RWPE2 (cell line): ENCODE measurements around the gene SLC35D2.

Experiments
- ATAC-seq: fragments of 200-7000 bp; cut with Tn5 transposase; 3 replicates; pipeline ENCODE4 v1.9.1; 2021; ENCODE audit warnings: low read depth
- DNase-seq: peaks from one replicate; pipeline ENCODE4 v3.0.0-alpha.2; 2020; ENCODE audit warnings: low spot score
- H3K27ac ChIP-seq: fragments of 450-650 bp; 2 replicates; pipeline ENCODE4 v1.5.1; 2017; ENCODE audit warnings: mild to moderate bottlenecking; ENCODE audit not compliant: poor library complexity, severe bottlenecking
- H3K27me3 ChIP-seq: fragments of 250-450 bp; sonication (Bioruptor Pico); 2 replicates; pipeline ENCODE4 v1.5.1; 2021; ENCODE audit warnings: mild to moderate bottlenecking, moderate library complexity; ENCODE audit not compliant: insufficient read depth, poor library complexity, severe bottlenecking
- H3K36me3 ChIP-seq: fragments of 250-450 bp; sonication (Bioruptor Pico); 2 replicates; pipeline ENCODE4 v1.5.1; 2020; ENCODE audit warnings: low read depth, mild to moderate bottlenecking, moderate library complexity
- H3K4me1 ChIP-seq: fragments of 250-450 bp; sonication (Bioruptor Pico); 2 replicates; pipeline ENCODE4 v1.5.1; 2021; ENCODE audit warnings: mild to moderate bottlenecking, moderate library complexity; ENCODE audit not compliant: insufficient read depth, poor library complexity, severe bottlenecking
- H3K4me3 ChIP-seq: fragments of 250-450 bp; sonication (Bioruptor Pico); 2 replicates; pipeline ENCODE4 v1.5.1; 2021; ENCODE audit warnings: mild to moderate bottlenecking, moderate library complexity; ENCODE audit not compliant: severe bottlenecking
- H3K9me3 ChIP-seq: fragments of 250-450 bp; sonication (Bioruptor Pico); 2 replicates; pipeline ENCODE4 v1.5.1; 2021; ENCODE audit warnings: mild to moderate bottlenecking, moderate library complexity; ENCODE audit not compliant: severe bottlenecking
- CTCF ChIP-seq: fragments of 450-650 bp; IDR thresholded peaks from one replicate; pipeline ENCODE4 v1.5.1; 2017; ENCODE audit warnings: mild to moderate bottlenecking, moderate library complexity; ENCODE audit not compliant: poor library complexity, severe bottlenecking

SLC35D2 gene

GRCh38 chr9:96383165-96383942, at the start of gene SLC35D2:
SLC35D2 (minus strand) TSS chr9:96383711; CDS start chr9:96383634, 77 bp downstream.
- Histone ChIP-seq H3K36me3 (peaks cover 34% of the 10 kb centered on the region), H3K27me3 (no peaks in the 10 kb centered on the region), H3K27ac (peak within 1 kb of the TSS; percentile 41), H3K4me3 (peak within 1 kb of the TSS; percentile 70), H3K4me1 (peaks cover 9% of the 10 kb centered on the region), H3K9me3 (no peaks in the 10 kb centered on the region)
- ATAC-seq (peak; percentile 90), DNase-seq (no peak)
- no peak for TF ChIP-seq CTCF

GRCh38 chr9:96430377-96430776, 46.9 kb upstream of the SLC35D2 start:
- ATAC-seq (no peak), DNase-seq (no peak)
- no peaks in the 10 kb centered on the region for H3K4me1 ChIP-seq
- no peaks in the 10 kb centered on the region for H3K27me3 ChIP-seq
- no peak for TF ChIP-seq CTCF
- no peaks in the 10 kb centered on the region for H3K36me3 ChIP-seq
- no peak overlapping the region for H3K27ac ChIP-seq
- no peaks in the 10 kb centered on the region for H3K9me3 ChIP-seq
- no peak overlapping the region for H3K4me3 ChIP-seq

GRCh38 chr9:96429732-96430131, 46.2 kb upstream of the SLC35D2 start:
- Histone ChIP-seq H3K4me3 (no peak overlapping the region), H3K9me3 (no peaks in the 10 kb centered on the region), H3K36me3 (no peaks in the 10 kb centered on the region), H3K27ac (no peak overlapping the region), H3K4me1 (no peaks in the 10 kb centered on the region), H3K27me3 (no peaks in the 10 kb centered on the region)
- DNase-seq (no peak), ATAC-seq (no peak)
- no peak for TF ChIP-seq CTCF

GRCh38 chr9:96425500-96426169, 42.1 kb upstream of the SLC35D2 start:
- H3K27ac ChIP-seq: no peak overlapping the region
- peaks cover 15% of the 10 kb centered on the region for H3K4me1 ChIP-seq
- H3K27me3 ChIP-seq: no peaks in the 10 kb centered on the region
- no peak for TF ChIP-seq CTCF
- H3K36me3 ChIP-seq: no peaks in the 10 kb centered on the region
- ATAC-seq (no peak), DNase-seq (no peak)
- no peak overlapping the region for H3K4me3 ChIP-seq
- H3K9me3 ChIP-seq: no peaks in the 10 kb centered on the region

GRCh38 chr9:96423985-96424336, 40.5 kb upstream of the SLC35D2 start:
- DNase-seq: no peak
- Histone ChIP-seq H3K27me3 (no peaks in the 10 kb centered on the region), H3K4me1 (peaks cover 26% of the 10 kb centered on the region), H3K27ac (peak overlapping the region; percentile 30), H3K9me3 (no peaks in the 10 kb centered on the region), H3K4me3 (no peak overlapping the region), H3K36me3 (no peaks in the 10 kb centered on the region)
- no peak for TF ChIP-seq CTCF
- ATAC-seq: no peak
